IPS DF 4.7 (cell line): ENCODE measurements around the gene TNS3.
A peak's percentile ranks its signal among the peaks of the same experiment; 100 is the strongest.
"Not testable (repeated sequence)": the region's sequence is repeated elsewhere in the genome, so short reads cannot be mapped to it uniquely, and the experiment has no call there.

Source experiments
- DNase-seq: peaks from one replicate; pipeline ENCODE4 v3.0.0-alpha.2; 2013; ENCODE audit warnings: low spot score; ENCODE audit errors: extremely low read depth

The TNS3 gene

GRCh38 chr7:47454069-47454973, 127.6 kb downstream of the TNS3 start:
- DNase-seq: no peak

DNA sequence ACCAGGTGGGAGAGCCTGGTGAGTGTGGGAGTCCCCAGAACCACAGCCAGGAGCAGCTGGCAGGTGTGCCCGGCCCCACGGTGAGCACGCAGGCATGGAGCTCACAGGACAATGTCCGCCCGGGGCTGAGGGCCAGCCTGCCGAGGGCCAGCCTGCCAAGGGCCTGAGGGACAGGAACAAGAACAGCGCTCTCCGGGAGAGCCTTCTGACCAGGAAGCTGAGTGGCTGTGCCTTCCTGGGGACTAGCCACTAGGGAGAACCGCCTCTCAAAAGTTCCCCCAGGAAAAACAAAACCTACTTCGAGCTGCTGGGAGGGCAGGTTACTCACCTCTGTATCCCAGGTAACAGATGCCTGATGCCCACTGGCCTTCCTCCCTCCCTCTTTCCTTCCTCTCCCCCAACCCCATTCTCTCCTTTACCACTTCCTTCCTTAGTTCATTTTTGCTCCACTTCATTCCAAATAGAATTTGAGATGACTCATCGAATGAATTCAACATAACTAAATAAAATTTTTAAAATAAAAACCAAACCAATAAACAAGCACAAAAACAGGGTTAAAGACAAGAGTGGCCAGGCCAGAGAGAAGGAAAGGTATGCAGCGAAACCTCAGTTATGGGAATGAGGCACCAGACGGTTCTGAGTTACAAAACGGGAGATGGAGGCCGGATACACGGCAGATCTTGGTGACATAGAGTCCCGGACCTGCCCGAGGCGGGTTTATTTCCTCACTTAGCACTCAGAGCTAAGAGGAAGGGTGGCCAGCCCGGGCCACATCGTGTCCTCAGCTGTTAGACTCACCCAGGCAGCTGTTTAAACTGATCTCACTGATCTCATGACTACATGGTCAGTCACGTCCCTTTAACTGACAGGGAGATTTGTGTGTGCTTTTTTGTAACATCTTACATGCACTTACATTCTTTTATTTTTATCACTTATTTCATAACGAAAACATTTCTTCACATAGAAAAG, 128.5 kb downstream of the TNS3 start:
- no peak for DNase-seq

DNA sequence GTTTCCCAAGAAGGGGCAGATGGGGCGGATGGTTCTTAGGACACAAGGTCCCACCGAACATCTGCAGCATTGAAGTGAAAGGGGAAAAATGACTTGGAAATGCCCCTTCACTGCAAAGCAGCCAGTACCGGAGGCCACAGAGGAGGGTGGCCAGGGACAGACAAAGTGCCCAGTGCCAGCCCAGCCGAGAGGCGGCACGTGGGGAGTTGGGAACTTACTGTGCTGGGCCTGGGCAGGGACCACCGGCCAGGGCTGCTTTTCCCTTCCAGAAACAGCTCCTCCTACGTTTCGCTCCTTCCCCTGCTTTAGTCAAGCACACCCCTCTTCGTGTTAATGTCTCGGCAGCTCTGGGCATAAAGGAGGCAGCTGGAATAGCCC, 129.2 kb downstream of the TNS3 start:
- DNase-seq: no peak

GRCh38 chr7:47452295-47452694, 129.6 kb downstream of the TNS3 start:
- no peak for DNase-seq

GRCh38 chr7:47451851-47452205, 130.1 kb downstream of the TNS3 start:
- no peak for DNase-seq

- no peak for DNase-seq
Measured at GRCh38 chr7:47449810-47450590, 131.9 kb downstream of the TNS3 start.

DNA sequence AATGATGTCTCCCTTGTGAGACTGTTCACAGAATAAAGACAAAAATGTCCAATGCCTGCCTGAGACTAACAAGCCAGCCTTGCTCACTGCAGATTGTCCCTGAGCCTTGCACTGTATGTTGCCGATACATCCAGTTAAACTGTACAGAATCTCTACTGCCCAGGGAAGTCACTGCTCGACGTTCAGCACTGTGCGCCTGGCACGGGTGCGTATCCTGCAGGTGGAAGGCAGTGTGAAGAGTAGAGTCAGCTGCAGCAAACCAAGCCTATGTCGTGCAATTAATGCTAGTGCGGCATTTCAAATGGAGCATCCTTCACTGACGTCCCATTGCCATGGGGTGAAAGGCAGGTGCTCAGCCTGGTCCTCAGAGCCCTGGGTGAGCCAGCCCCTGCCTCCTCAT, 132.9 kb downstream of the TNS3 start:
- no peak for DNase-seq

GRCh38 chr7:47447621-47448349, 134.1 kb downstream of the TNS3 start:
- DNase-seq: no peak

DNA sequence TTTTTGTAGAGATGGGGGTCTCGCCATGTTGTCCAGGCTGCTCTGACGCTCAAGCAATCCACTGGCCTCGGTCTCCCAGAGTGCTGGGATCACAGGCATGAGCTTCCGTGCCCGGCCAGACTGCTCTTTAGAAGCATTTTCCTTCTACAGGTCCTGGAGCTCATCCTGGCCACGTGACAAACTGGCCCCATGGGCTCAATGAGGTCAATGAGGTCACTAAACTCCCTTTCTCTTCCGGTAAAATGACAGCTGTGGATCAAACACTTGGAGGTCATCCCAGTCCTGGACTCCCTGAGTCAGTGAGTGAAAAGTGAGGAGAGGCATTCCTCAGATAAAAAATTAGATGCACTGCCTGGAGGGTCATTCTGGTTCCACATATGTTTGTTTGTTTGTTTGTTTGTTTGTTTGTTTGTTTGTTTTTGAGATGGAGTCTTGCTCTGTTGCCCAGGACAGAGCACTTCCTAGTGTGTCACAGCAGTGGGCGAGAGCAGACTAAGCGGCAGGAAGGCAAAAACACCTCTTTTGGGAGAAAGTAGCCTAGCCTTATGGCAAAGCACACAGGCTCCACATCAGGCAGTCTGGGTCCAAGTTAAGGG, 134.9 kb downstream of the TNS3 start:
- DNase-seq: no peak

DNA sequence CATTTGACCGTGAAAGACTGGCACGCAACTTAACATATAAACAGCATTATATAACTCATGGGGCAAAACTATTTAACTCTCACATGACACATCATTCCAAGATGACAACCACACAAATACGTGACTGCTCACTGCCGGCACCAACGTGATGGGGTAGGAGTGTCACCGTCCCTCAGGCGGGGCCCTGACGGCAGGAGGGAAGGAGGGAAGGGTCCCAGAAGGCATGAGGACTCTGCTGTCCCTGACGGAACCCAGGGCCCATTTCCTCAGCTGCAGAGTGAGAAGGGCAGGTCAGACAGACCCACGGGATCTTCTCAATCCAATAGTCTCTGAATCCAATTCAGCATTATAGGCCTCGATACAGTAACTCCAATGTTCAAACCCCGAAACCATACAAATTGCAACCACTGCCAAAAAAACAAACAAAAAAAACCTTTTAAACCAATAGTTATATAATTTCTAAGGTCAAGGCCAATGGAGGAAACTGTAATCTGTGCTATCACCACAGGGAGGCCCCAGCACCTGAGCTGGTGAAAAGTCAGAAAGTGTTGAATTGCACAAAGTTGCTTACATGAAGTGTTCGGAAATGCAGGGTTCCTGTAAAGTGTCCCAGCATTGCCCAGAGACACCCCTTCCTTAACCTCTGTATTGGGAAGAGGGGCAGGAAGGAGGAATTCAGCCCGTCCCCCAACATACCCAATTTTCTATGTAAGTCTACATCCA, 137.4 kb downstream of the TNS3 start:
- DNase-seq: no peak

- DNase-seq: no peak
Measured at GRCh38 chr7:47443049-47443448, 138.9 kb downstream of the TNS3 start.

- DNase-seq: no peak
Measured at GRCh38 chr7:47442605-47442865, 139.4 kb downstream of the TNS3 start.

DNA sequence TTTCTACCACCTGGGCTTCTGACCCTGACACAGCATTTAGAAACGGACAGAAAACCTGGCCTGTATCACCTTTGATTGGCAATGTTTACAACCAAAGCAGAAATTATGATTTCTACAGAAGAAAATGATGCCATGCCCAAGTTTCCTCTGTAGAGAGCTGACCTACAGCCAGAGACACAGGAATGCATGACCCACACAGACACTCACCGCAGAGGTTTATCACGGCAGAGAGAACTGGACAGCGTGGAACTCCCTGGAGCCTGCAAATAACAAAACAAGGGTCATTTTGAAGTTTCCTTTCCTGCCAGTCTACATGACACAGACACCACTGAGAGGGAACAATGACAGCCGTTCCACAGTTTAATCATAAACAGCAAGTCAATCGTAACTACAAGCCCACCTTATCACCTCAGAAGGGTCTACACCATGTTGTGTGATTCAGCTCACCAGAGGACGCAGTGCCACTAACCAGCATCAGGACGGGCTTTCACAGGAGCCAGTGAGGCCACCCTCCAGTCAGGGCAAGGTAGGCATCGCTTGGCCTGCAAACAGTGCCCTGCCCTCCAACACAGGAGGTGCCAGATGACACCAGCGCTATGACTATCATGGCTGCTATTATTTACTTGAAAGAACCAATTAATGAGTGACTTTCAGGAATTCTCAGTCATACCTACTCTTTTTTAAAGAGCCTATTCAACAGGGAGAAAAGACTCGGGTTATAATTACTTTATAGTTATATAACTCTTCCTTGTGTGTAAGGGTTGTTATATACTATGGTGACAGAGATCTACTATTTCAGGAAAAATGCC, 139.9 kb downstream of the TNS3 start:
- DNase-seq: no peak

- not testable (repeated sequence) for DNase-seq
Measured at GRCh38 chr7:47441048-47441447, 140.9 kb downstream of the TNS3 start.

- no peak for DNase-seq
Measured at GRCh38 chr7:47440320-47440719, 141.6 kb downstream of the TNS3 start.

DNA sequence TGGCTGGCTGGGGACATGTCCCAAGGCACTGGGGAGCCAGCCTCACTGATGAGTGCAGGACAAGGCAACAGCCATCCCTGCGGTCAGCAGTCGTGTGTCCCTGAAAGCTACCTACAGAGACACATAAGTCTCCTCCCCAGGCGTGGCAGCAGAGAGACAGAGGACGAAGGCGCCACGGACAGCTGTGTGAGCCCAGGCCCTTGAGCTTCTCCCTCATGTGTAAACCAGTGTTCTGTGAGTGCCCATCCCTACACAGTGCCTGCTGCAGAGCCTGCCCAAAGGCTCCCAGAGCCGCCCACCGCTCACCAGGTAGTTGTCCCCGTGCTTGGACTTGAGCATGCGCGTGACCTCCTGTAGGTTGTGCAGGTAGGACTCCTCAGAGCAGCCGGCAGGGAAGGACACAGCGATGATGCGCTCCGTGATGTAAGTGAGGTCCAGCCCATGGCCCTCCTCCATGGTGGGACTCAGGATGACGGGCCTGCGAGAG, 142.7 kb downstream of the TNS3 start:
- DNase-seq: no peak

- no peak for DNase-seq
Measured at GRCh38 chr7:47438411-47439029, 143.4 kb downstream of the TNS3 start.

DNA sequence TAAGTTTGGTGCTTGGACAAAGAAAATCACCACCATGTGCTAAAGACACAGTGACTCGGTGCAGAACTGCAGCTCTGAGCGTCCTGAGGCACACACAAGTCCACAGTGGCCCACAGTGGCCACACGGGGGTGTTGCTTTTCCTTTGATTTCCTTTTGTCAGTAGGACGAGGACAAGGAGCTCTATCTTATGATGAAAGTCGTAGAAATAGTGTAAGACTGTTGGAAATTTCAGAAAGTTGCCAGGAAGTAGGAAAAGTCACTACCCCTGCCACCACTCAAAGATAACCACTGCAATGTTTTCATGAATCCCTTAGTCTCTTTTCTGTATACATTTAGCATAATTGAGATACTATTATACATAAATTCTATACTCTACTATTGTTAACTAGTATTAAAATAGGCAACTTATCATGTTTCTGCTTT, 146.0 kb downstream of the TNS3 start:
- peak; percentile 16 for DNase-seq

DNA sequence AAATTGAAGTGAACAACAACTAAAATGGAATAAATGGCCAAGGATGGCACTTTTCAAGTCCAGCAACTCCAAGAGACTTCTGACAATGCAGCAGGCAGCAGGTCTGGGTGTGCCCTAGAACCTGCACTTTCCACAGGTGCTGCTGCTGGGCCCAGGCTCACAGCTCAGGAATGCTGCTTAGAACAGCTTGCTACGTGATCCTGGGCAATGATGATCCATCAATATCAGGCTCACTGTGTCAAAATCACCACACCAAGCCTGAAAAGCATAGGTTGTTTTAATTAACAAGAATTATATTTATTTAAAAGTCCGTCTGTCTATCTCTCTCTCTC, 148.4 kb downstream of the TNS3 start:
- no peak for DNase-seq
